Inferior parietal cortex (tissue), 1 donor: ENCODE data around the gene ZEB2.

Experiments used
- DNase-seq: peaks from one replicate; pipeline ENCODE4 v3.0.0-alpha.2; 2016; ENCODE audit errors: extremely low spot score

The ZEB2 gene

DNA sequence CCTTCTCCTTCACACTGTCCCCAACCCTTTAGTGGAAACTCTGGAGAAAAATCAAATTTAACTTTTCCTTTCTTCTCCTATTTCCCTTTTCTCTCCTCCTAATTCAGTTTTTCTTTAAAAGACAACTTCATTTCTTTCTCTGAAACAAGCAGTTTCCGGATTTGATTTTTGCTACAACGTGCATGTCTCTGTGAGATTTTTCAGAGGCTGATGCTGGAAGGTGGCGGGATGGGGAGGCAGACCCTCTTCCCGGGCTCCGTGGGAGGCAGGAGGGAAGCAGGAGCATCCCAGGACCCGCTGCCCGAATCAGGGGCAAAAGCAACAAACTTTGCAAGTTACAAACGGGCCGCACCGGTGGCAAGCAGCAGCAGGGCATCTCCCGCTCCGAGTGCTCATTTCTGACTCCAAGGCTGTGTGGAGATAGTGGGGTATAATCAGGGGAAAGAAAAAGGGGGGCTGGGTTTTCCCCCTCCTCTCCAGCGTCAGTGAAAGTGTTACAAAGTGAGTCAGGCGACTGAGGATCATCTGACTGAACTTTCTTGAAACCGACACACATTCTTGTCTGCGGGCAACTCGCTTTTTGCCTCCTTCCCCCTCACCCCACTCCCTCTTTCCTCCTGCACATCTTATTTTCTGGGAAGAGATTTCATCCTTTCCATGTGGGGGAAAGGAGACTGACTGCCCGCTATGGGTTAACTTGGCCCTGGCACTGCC lies 6.4 kb downstream of the ZEB2 start:
- DNase-seq: no peak

- DNase-seq: peak; percentile 77
Observed at GRCh38 chr2:144512891-144513351, 7.0 kb downstream of the ZEB2 start.

DNA sequence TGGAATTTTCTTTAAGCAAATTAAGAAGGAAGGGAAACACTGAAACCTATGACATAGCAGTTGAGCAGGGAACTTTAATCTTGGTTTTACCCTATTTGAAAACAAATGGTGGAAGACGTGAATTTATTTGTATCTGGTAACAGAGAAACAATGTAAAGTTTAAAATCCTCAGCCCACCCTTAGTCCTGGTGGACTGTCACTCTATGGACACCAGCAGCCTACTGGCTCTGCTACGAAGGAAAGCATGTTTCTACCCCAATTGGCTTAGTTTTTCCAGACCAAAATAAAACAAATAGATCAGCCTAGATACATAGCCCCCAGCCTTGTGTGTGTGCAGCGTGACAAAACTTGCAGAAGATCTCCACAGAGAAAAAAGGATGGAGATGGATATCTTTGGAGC lies 7.4 kb downstream of the ZEB2 start:
- peak; percentile 81 for DNase-seq

DNA sequence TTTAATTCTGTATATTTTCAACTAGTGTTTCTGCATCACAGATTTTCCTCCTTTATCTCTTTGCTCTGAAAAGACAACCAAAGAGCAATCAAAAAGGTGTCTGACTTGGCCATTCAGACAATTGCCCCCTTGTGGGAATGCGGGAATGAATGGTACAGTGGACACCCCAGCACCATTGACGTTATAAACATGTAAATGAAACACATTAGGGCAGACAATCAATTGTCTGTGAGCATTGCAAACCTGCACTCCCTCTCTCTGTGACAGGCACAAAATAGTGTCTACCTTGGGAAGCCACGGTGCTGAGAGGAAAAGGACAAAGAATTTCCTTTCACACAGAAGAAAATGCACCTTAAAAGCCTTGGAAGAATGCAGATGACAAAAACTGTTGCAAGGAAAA lies 8.0 kb downstream of the ZEB2 start:
- no peak for DNase-seq

DNA sequence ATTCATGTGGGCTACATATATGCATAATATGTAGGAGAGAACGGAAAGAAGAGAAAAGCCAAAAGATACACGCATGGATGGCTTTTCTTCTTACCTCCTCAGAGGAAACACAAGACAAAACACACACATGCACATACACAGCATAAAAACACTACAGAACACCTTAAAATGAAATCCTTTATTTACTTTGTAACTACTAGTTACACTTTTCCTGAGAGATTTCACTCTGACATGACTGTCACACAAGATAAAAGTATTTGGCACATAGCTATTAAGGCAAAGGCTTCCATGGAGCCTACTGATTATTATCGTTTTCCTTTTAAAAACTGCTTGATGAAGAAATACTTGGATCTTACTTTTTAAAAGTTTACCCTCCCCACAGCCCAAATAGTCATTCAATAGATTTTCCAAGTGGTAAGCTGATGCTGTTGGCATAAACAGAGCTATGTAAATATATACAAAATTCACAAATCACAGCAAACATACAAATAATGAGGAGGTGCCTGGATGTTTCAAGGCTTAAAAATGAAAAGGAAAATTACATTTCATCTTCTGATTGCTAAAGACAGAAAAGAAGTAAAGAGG lies 8.6 kb downstream of the ZEB2 start:
- peak; percentile 73 for DNase-seq

DNA sequence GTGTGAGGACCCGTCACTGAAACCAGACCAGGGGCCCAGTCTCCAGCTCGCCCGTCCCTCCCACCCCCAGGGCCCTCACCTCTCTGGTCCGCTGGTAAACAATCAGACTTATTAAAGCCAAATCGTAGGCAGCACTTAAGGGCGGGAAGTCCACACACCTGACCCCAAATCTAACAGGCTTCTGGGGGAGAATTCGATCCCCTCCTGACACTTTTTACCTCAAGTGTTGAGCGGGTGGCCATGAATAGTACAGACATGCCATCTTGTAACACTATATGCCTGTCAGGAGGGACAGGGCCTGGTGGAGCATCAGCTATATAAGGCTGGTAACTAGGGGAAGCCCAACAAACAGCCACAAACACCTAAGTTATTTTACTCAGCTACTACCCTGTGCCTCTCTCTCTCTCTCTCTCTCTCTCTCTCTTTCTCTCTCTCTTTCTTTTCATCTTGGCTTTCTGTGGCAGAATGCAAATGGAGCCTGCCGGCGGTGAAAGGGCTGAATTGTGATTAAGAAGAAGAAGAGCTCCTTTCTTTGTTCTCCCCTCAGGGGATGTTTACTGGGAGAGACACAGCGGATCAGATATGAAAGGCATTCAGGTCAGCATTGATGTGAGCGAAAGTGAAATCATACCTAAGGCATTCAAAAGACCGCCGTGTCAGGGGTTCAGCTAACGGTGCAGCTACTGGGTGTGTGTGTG lies 9.5 kb downstream of the ZEB2 start:
- DNase-seq: peak; percentile 75

DNA sequence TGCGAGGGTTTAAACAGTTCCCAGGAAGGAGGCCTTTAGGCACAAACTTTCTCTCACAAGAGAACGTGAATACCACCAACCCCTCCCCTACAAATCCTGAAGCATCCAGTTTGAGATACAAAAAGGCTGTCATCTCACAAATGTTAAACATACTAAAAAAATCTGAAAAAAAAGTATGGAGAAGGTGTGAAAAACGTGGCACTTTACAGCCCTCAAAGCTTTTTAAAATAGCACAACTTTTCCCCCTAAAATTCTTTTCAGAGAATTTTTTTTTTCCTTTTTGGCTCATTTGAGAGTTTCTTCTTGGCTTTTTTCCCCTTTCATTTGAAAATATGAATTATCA lies 10.1 kb downstream of the ZEB2 start:
- DNase-seq: peak; percentile 64

- peak; percentile 61 for DNase-seq
Observed at GRCh38 chr2:144509001-144509878, 10.7 kb downstream of the ZEB2 start.

DNA sequence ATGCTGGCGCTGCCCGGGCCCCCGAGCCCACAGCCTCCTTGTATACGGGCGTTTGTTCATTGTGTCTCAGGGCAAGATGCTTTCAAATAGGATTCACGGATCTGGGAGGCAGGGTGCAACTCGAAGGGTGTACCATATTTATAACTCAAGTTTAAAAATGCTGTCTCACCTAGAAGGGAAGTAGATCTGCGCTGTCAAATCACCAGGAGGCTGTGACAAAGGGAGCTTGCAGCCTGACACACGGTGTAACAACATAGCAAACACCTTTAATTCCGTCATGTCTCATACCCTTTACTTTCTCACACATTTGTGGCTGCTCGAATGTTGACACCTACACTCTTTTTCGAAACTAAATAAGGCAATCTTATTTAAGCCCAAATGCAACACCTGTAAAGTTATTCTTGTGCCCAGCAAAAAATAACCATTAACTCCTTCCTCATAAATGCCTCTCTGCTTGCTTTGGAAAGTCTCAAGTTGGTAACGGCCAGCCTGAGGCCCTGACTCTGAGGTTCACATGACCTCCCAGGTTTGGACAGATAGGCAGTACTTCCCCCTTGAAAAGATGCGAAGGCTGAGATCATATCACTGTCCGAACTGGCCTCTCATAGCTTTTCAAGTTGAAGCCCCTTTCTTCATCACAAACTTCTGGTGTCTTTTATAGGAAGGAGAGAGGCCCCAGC lies 11.6 kb downstream of the ZEB2 start:
- peak; percentile 81 for DNase-seq

DNA sequence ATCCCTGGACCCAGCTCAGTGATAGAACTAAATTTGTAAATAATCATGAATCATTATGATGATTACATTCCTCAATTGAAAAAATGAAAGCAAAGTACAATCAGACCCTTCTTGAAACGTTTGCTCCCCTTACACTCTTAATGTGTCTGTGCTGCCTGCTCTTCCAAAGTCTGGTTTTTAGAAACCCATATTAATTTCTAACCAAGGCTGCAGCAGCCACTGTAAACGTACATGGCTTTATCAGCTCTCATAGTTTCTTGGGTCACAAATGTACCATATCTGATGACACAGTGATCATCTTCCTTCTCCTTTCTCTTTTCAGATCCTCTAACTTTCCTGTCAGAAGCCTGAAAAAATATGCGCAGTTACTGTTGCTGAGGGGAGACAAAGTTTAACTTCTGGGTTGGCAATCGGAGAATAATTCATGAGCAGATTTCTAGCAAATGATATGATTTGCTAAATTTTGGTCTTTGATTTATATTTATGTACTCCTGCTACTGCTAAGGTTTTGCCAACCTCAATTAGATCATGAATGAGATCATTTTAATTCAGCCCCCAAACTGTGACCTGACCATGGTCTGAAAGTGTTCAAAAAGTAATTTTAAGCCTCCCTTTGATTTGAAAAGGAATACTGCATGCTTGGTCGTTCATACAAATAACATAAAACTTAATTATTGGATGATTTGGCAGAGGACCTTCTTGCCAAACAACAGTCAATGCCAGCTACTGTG lies 12.3 kb downstream of the ZEB2 start:
- DNase-seq: peak; percentile 78

DNA sequence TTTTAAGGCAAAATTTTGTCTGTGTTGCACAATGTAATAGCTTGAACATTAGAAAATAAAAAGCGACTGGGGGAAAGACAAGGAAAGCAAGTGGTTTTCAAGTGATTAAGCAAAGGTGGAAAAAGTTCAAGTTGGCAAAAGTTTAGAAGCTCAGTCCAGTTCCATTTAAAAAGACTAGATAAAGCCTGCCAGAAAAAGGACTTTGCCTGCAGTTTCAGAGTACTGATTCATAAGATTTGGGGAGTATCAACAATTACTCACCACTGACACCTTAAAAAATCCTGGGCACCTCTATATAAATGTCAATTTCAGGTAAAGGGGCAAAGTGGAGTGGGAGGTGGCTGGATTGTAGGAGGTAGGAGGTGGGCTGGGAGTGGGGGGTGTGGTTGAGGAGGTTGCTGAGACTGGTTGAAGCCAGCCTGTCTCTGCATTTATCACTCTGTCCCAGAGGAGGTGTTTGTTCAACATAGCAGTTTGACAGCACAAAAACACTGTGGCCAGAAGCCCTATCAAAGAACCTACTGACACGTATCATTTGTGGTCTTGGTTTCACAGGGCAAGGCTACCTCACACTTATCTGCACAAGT lies 14.6 kb downstream of the ZEB2 start:
- no peak for DNase-seq

GRCh38 chr2:144504218-144504641 lies 15.7 kb downstream of the ZEB2 start:
- DNase-seq: no peak

- DNase-seq: no peak
Observed at GRCh38 chr2:144503242-144503641, 16.7 kb downstream of the ZEB2 start.

GRCh38 chr2:144502369-144502768 lies 17.6 kb downstream of the ZEB2 start:
- DNase-seq: no peak

DNA sequence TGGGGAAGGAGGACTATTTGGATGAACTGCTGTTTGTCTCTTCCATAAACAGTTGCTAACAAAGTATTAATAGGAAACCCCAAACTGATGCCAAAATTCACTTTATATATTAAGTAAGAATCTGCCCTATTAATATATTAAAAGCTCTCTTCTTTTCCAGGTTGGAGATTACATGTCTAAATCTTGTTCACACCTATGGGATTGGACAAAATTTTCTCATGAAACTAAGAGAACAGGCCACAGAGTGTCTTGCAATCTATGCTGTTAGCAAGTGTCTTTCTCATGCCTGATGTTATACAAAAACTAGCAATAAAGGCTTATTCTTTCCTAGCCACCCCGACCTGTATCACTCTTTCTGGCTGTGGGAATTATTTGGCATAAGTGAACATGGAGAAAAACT lies 18.3 kb downstream of the ZEB2 start:
- no peak for DNase-seq

- no peak for DNase-seq
Observed at GRCh38 chr2:144501118-144501517, 18.8 kb downstream of the ZEB2 start.

DNA sequence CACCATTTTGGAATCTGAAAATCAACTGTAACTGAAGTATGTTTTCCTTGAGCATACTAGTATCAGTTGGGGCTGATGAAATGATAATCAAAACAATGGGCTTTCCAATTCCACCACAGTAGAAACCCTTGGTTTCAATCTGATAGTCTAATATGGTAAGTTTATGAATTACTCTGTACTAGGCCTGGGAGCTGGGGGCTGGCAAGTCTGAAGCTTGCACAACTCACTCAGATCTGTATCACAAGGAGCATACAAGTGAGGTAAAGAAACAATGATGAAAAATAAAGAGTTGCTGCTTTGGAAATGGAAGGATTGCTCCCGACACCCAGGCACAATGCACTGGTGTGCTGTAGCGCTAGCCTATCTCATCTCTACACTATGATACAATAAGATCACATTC lies 19.4 kb downstream of the ZEB2 start:
- DNase-seq: no peak

- DNase-seq: no peak
Observed at GRCh38 chr2:144498277-144498676, 21.6 kb downstream of the ZEB2 start.

GRCh38 chr2:144496977-144497598 lies 22.8 kb downstream of the ZEB2 start:
- DNase-seq: no peak
